NT2/D1 (cell line): ENCODE data around the gene SBK3.

Experiments
- SUZ12 ChIP-seq: IDR thresholded peaks from 2 replicates; pipeline ENCODE4 v1.6.1; 2011; ENCODE audit not compliant: insufficient read length, insufficient read depth; ENCODE audit errors: extremely low read depth
- YY1 ChIP-seq: IDR thresholded peaks from 2 replicates; pipeline ENCODE4 v1.6.1; 2011; ENCODE audit not compliant: insufficient read length, insufficient read depth
- ZNF274 ChIP-seq: IDR thresholded peaks from 2 replicates; pipeline ENCODE4 v1.6.1; 2011; ENCODE audit warnings: mild to moderate bottlenecking, low read depth, low read length

GRCh38 chr19:55519451-55520311, 25.7 kb downstream of the SBK3 start:
- TF ChIP-seq YY1 (no peak), SUZ12 (no peak), ZNF274 (no peak)
